ENCODE measurements around the gene MMP20. TPM values are rescaled to one million over a fixed set of nuclear protein-coding genes. Genes with fewer than 3 reads are reported as not detected.

The MMP20 gene
- polyA plus RNA-seq, 1 experiment: not detected

GRCh38 chr11:102591160-102591718 lies 33.9 kb downstream of the MMP20 start:
- no peak for TF ChIP-seq CTCF (IDR thresholded peaks at IDR 0.05; ENCODE audit: low read depth, low read length)
- no peak overlapping the region for H3K4me3 ChIP-seq (ENCODE audit: low read depth, low read length)
- ChIA-PET CTCF (interaction anchor here (0.8 to 1.5 kb wide), 3 partner anchors 17 to 75 kb away, joined by 3 to 6 read pairs (median 3); no protein-coding TSS in a partner anchor), POLR2A (no interaction called here)
- H3K27me3 ChIP-seq (ENCODE audit: control insufficient read depth, insufficient read depth, low read length): no peaks in the 10 kb centered on the region
- DNase-seq (ENCODE audit: low read depth, low spot score): no peak
- no peak overlapping the region for H3K27ac ChIP-seq (ENCODE audit: low read depth, low read length)
- H3K9me3 ChIP-seq (ENCODE audit: control insufficient read depth, insufficient read depth, low read length): no peaks in the 10 kb centered on the region

GRCh38 chr11:102590276-102591049 lies 34.7 kb downstream of the MMP20 start:
- DNase-seq (ENCODE audit: low read depth, low spot score): no peak
- H3K4me3 ChIP-seq (ENCODE audit: low read depth, low read length): no peak overlapping the region
- ChIA-PET POLR2A (no interaction called here), CTCF (interaction anchor here (1.5 kb wide), 1 partner anchor 76 kb away, joined by 6 read pairs; no protein-coding TSS in a partner anchor)
- no peaks in the 10 kb centered on the region for H3K27me3 ChIP-seq (ENCODE audit: control insufficient read depth, insufficient read depth, low read length)
- no peak for TF ChIP-seq CTCF (IDR thresholded peaks at IDR 0.05; ENCODE audit: low read depth, low read length)
- H3K9me3 ChIP-seq (ENCODE audit: control insufficient read depth, insufficient read depth, low read length): no peaks in the 10 kb centered on the region
- no peak overlapping the region for H3K27ac ChIP-seq (ENCODE audit: low read depth, low read length)

- ChIA-PET POLR2A (no interaction called here), CTCF (no interaction called here)
- Histone ChIP-seq H3K9me3 (ENCODE audit: control insufficient read depth, insufficient read depth, low read length) (no peaks in the 10 kb centered on the region), H3K27ac (ENCODE audit: low read depth, low read length) (no peak overlapping the region), H3K4me3 (ENCODE audit: low read depth, low read length) (no peak overlapping the region), H3K27me3 (ENCODE audit: control insufficient read depth, insufficient read depth, low read length) (no peaks in the 10 kb centered on the region)
- no peak for DNase-seq (ENCODE audit: low read depth, low spot score)
- TF ChIP-seq CTCF (IDR thresholded peaks at IDR 0.05; ENCODE audit: low read depth, low read length): no peak
Observed at GRCh38 chr11:102589047-102589459, 36.1 kb downstream of the MMP20 start.

GRCh38 chr11:102587722-102588121 lies 37.4 kb downstream of the MMP20 start:
- ChIA-PET POLR2A (no interaction called here), CTCF (no interaction called here)

More at GRCh38 chr11:102587722-102588121, 37.4 kb downstream of the MMP20 start:
- DNase-seq (ENCODE audit: low read depth, low spot score): no peak
- H3K27me3 ChIP-seq (ENCODE audit: control insufficient read depth, insufficient read depth, low read length): no peaks in the 10 kb centered on the region
- H3K27ac ChIP-seq (ENCODE audit: low read depth, low read length): no peak overlapping the region
- no peak overlapping the region for H3K4me3 ChIP-seq (ENCODE audit: low read depth, low read length)
- TF ChIP-seq CTCF (IDR thresholded peaks at IDR 0.05; ENCODE audit: low read depth, low read length): no peak
- H3K9me3 ChIP-seq (ENCODE audit: control insufficient read depth, insufficient read depth, low read length): no peaks in the 10 kb centered on the region
